Prostate gland (tissue), 2 donors: Measurements from ENCODE around the gene SPATS2.

Source experiments
- CTCF ChIP-seq, 4 experiments: fragments of 200-600 bp in 2 of 4; fragments of 450-650 bp in 2 of 4; sonication (generic) in 2 of 4; IDR thresholded peaks; 1 replicate in 3 of 4; 2 replicates in 1 of 4; pipeline ENCODE4 v1.5.1; 2016 to 2019; ENCODE audit warnings: antibody characterized with exemption in 4 of 4, mild to moderate bottlenecking in 2 of 4, moderate library complexity in 2 of 4
- POLR2A ChIP-seq: fragments of 450-650 bp; IDR thresholded peaks from one replicate; pipeline ENCODE4 v1.6.1; 2016; ENCODE audit warnings: antibody characterized with exemption, mild to moderate bottlenecking

- TF ChIP-seq CTCF (IDR thresholded peaks at IDR 0.05) (no peak), POLR2A (no peak)
Measured at GRCh38 chr12:49542592-49543160, 175.4 kb downstream of the SPATS2 start.
